ENCODE data around the gene ISCA2. TPM values are rescaled to one million over a fixed set of nuclear protein-coding genes. Genes with fewer than 3 reads are reported as not detected.
"Not testable (repeated sequence)": the region's sequence is repeated elsewhere in the genome, so short reads cannot be mapped to it uniquely, and the experiment has no call there.

ISCA2 gene
- total RNA-seq, 2 experiments from 2014 or later, result 20.9 to 25.6 TPM

DNA sequence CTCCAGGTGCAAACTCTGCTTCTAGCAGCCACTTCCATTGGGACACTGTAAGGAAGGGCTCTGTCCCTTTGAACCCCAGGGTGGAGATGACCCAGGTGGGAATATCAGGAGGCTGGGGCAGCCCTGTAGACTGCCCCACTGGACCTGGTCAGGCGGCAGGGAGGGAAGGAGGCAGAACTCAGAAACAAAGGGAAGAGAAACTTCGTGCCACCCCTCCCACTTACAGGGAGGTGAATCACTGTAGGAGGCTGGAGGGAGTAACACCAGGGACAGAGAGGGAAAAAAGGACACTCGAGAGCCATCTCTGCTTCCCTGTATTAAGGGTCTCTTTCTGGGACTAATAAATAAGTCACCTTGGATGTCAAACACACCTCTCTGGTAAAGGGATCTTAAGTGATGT, 37.4 kb downstream of the ISCA2 start:
- Mint-ChIP-seq H3K4me3 (no peak overlapping the region), H3K4me1 (peaks cover 7% of the 10 kb centered on the region), H3K9me3 (ENCODE audit: low read depth) (no peaks in the 10 kb centered on the region), H3K36me3 (no peaks in the 10 kb centered on the region), H3K27me3 (peaks cover 6% of the 10 kb centered on the region), H3K27ac (no peak overlapping the region)
- DNase-seq (no peak), ATAC-seq (no peak)
- CTCF ChIA-PET, result interaction anchor here (0.6 kb wide), 1 partner anchor 271 kb away, joined by 3 read pairs; no protein-coding TSS in a partner anchor

DNA sequence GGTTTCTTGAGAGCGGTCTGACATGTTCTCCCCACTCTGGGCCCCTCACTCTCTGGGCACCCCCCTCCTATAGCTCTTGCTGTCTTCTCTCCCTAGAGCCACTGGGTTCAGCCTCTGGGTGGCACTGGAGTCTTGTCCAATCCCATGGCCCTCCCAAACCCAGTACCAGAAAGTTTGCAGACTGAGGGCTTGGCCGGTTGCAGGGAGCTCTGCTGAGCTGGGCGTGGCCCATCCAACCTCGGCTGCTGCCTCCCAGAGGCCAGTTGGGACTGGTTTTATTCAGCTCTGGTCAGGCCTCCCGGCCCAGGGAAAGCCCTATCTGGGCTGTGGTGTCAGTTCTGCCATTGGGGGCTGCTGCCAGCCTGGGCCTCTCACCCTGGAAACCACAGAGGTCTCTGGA, 37.9 kb downstream of the ISCA2 start:
- no peak for DNase-seq
- Mint-ChIP-seq H3K4me3 (no peak overlapping the region), H3K36me3 (no peaks in the 10 kb centered on the region), H3K27ac (no peak overlapping the region), H3K27me3 (peaks cover 1% of the 10 kb centered on the region), H3K9me3 (ENCODE audit: low read depth) (no peaks in the 10 kb centered on the region), H3K4me1 (peaks cover 7% of the 10 kb centered on the region)
- CTCF ChIA-PET, result interaction anchor here (0.6 kb wide), 1 partner anchor 270 kb away, joined by 3 read pairs; no protein-coding TSS in a partner anchor
- no peak for ATAC-seq

GRCh38 chr14:74532246-74532645, 38.7 kb downstream of the ISCA2 start:
- Mint-ChIP-seq H3K27ac (no peak overlapping the region), H3K9me3 (ENCODE audit: low read depth) (no peaks in the 10 kb centered on the region), H3K36me3 (no peaks in the 10 kb centered on the region), H3K4me1 (peaks cover 7% of the 10 kb centered on the region), H3K27me3 (no peaks in the 10 kb centered on the region), H3K4me3 (no peak overlapping the region)
- CTCF ChIA-PET, result no interaction called here
- ATAC-seq, result no peak
- DNase-seq, result no peak

DNA sequence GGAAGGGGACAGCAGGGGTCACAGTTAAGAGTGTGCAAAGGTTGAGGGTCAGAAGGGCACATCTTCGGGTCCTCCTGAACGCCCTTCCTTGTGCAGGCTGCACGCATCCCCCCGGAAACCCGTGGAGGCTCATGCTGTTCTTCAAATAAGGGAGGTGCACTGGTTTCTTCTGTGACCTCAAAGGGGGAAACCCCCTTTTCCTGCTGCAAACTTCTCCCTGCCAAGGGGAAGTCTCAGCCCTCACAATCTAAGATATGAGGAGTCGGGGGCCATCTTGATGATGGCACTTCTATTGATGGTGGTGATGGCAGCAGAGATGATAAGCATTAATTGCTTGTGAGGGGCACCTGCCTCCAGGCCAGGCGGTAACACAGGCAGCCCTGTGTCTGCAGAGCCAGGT, 40.0 kb downstream of the ISCA2 start:
- CTCF ChIA-PET, result no interaction called here
- ATAC-seq (no peak), DNase-seq (no peak)
- no peaks in the 10 kb centered on the region for H3K36me3 Mint-ChIP-seq
- H3K27me3 Mint-ChIP-seq, result peaks cover 3% of the 10 kb centered on the region
- H3K4me1 Mint-ChIP-seq, result peaks cover 7% of the 10 kb centered on the region
- no peak overlapping the region for H3K4me3 Mint-ChIP-seq
- H3K27ac Mint-ChIP-seq, result no peak overlapping the region
- H3K9me3 Mint-ChIP-seq (ENCODE audit: low read depth), result no peaks in the 10 kb centered on the region

- H3K27me3 Mint-ChIP-seq, result peaks cover 4% of the 10 kb centered on the region
- H3K9me3 Mint-ChIP-seq (ENCODE audit: low read depth), result no peaks in the 10 kb centered on the region
- H3K36me3 Mint-ChIP-seq, result no peaks in the 10 kb centered on the region
- peaks cover 7% of the 10 kb centered on the region for H3K4me1 Mint-ChIP-seq
- H3K27ac Mint-ChIP-seq, result no peak overlapping the region
- no peak for DNase-seq
- CTCF ChIA-PET, result interaction anchor here (1.1 to 1.3 kb wide), 2 partner anchors 73 to 234 kb away, joined by 3 read pairs; partner anchors contain the start of gene ABCD4
- no peak overlapping the region for H3K4me3 Mint-ChIP-seq
- no peak for ATAC-seq
Measured at GRCh38 chr14:74535756-74536325, 42.3 kb downstream of the ISCA2 start.

GRCh38 chr14:74536336-74536735, 42.8 kb downstream of the ISCA2 start:
- ATAC-seq; H3K9me3 Mint-ChIP-seq (ENCODE audit: low read depth); H3K27ac Mint-ChIP-seq; H3K4me1 Mint-ChIP-seq; CTCF ChIA-PET; H3K27me3 Mint-ChIP-seq; H3K36me3 Mint-ChIP-seq; H3K4me3 Mint-ChIP-seq; DNase-seq: not testable (repeated sequence)

GRCh38 chr14:74538411-74539391, 45.1 kb downstream of the ISCA2 start:
- ATAC-seq (no peak), DNase-seq (no peak)
- H3K4me1 Mint-ChIP-seq, result peaks cover under 1% of the 10 kb centered on the region
- H3K4me3 Mint-ChIP-seq, result no peak overlapping the region
- CTCF ChIA-PET, result interaction anchor here (0.7 kb wide), 1 partner anchor 266 kb away, joined by 3 read pairs; no protein-coding TSS in a partner anchor
- no peaks in the 10 kb centered on the region for H3K36me3 Mint-ChIP-seq
- H3K27ac Mint-ChIP-seq, result no peak overlapping the region
- H3K9me3 Mint-ChIP-seq (ENCODE audit: low read depth), result no peaks in the 10 kb centered on the region
- H3K27me3 Mint-ChIP-seq, result peaks cover 6% of the 10 kb centered on the region

- H3K4me3 Mint-ChIP-seq, result no peak overlapping the region
- ATAC-seq, result no peak
- H3K36me3 Mint-ChIP-seq, result no peaks in the 10 kb centered on the region
- no peak overlapping the region for H3K27ac Mint-ChIP-seq
- peaks cover 7% of the 10 kb centered on the region for H3K27me3 Mint-ChIP-seq
- no peak for DNase-seq
- CTCF ChIA-PET, result interaction anchor here (0.7 kb wide), 1 partner anchor 265 kb away, joined by 3 read pairs; no protein-coding TSS in a partner anchor
- H3K9me3 Mint-ChIP-seq (ENCODE audit: low read depth), result no peaks in the 10 kb centered on the region
- H3K4me1 Mint-ChIP-seq, result no peaks in the 10 kb centered on the region
Measured at GRCh38 chr14:74539503-74539902, 45.9 kb downstream of the ISCA2 start.

DNA sequence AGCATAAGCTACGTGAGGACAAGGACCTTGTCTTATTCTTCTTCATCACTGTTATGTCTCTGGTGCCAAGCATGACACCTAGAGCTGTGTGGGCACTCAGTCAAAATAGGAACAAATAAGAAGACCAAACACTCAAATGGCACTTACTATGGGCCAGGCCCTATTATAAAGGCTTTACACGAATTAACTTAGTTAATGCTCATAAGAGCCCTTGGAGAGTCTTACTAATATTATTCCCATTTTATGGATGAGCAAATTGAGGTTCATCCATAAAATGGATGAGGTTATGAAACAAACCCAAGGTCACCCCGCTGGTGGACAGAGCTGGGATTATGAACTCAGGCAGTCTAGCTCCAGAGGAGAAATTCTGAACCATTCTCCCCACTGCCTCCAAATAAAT, 47.7 kb downstream of the ISCA2 start:
- Mint-ChIP-seq H3K36me3 (no peaks in the 10 kb centered on the region), H3K9me3 (ENCODE audit: low read depth) (no peaks in the 10 kb centered on the region), H3K4me1 (no peaks in the 10 kb centered on the region), H3K27ac (no peak overlapping the region), H3K4me3 (no peak overlapping the region), H3K27me3 (peaks cover 19% of the 10 kb centered on the region)
- CTCF ChIA-PET, result no interaction called here
- ATAC-seq, result no peak
- no peak for DNase-seq

DNA sequence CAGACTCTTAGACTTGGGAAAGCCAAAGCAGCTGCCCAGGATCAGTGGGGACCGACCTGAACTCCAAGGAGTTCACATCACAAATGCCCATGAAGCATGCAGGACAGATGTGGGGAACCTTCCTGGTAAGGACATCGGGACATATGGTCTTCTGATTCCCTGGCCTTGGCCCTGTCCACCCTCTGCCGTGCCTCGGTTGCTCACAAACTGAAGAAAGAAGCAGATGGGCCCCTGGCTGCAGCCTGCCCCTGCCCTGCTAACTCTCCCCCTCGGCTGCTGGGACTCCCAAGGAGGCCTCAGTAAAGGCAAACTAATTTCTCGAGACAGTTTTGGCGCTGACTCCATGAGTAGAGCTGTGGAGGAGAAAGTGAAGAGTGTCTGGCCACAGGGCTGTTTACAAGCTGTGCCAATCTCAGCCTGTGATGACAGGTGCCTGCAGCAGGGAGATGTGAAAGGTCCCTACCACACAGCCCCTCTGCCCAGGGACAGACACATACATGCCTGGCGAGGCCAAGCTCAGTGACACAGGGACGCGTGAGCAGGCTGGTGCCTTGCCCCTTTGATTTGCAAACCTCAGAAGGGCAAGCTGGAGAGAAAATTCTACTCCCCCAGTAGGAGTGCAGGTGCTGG, 48.6 kb downstream of the ISCA2 start:
- no peak for DNase-seq
- peaks cover 22% of the 10 kb centered on the region for H3K27me3 Mint-ChIP-seq
- CTCF ChIA-PET, result no interaction called here
- no peaks in the 10 kb centered on the region for H3K4me1 Mint-ChIP-seq
- H3K27ac Mint-ChIP-seq, result no peak overlapping the region
- no peaks in the 10 kb centered on the region for H3K36me3 Mint-ChIP-seq
- H3K9me3 Mint-ChIP-seq (ENCODE audit: low read depth), result no peaks in the 10 kb centered on the region
- no peak for ATAC-seq
- no peak overlapping the region for H3K4me3 Mint-ChIP-seq

DNA sequence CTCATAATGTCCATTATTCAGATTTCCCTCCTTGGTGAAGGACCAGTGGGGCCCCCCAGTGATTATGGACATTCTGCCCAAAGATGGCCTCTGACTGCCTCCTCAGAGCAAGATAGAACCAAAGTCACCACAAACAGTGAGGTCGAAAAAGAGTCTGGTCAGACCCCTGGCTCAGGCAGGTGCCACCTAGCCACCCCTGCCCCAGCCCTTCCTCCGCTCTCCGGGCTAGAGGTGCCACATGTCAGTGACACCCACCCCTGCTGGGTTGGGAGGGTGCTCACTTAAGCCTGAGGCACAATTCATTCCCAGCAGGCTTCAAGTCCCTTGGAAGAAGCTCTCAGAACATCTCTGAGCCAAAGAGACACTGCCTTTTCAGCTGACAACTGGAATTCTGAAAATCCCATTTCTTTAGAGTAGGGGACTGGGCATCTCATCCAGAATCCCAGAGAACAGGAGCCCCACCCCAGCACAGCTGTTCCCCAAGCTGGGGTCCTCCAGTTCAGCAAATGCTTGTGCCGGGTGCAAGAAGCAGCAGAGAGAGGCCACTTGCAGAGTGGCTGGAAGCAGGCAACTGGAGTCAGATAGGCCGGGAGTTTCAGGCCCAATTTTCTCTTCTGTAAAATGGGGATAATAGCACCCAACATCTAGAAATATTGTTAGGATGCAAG, 50.3 kb downstream of the ISCA2 start:
- no peaks in the 10 kb centered on the region for H3K36me3 Mint-ChIP-seq
- H3K27ac Mint-ChIP-seq, result no peak overlapping the region
- ATAC-seq, result no peak
- DNase-seq, result no peak
- H3K27me3 Mint-ChIP-seq, result peaks cover 22% of the 10 kb centered on the region
- CTCF ChIA-PET, result interaction anchor here (1.0 kb wide), 1 partner anchor 17 kb away, joined by 3 read pairs; no protein-coding TSS in a partner anchor
- no peak overlapping the region for H3K4me3 Mint-ChIP-seq
- H3K4me1 Mint-ChIP-seq, result no peaks in the 10 kb centered on the region
- no peaks in the 10 kb centered on the region for H3K9me3 Mint-ChIP-seq (ENCODE audit: low read depth)

DNA sequence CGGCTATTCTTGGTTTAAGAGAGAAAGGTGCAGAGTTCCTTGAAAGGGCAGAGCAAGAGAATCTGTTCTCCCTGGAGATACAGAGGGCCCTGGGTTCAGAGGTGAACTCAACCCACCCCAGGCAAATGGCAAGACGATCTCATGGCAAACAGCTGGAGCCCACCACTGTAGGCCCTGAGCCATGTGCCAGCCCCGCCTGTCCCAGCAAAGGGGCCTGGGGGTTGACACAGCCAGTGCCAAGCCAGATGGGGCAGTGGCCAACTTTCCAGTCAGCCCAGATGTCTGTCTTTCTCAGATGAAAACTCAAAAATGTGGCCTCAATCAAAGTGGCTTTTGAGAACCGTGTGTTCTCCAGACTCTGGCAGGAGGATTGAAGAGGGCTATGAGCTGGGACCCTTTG, 51.8 kb downstream of the ISCA2 start:
- peaks cover 20% of the 10 kb centered on the region for H3K27me3 Mint-ChIP-seq
- H3K4me3 Mint-ChIP-seq, result no peak overlapping the region
- ATAC-seq (no peak), DNase-seq (no peak)
- H3K27ac Mint-ChIP-seq, result no peak overlapping the region
- no peaks in the 10 kb centered on the region for H3K9me3 Mint-ChIP-seq (ENCODE audit: low read depth)
- no peaks in the 10 kb centered on the region for H3K4me1 Mint-ChIP-seq
- no peaks in the 10 kb centered on the region for H3K36me3 Mint-ChIP-seq
- CTCF ChIA-PET, result no interaction called here

- Mint-ChIP-seq H3K27ac (no peak overlapping the region), H3K27me3 (peaks cover 24% of the 10 kb centered on the region), H3K4me3 (no peak overlapping the region), H3K9me3 (ENCODE audit: low read depth) (no peaks in the 10 kb centered on the region), H3K4me1 (no peaks in the 10 kb centered on the region), H3K36me3 (no peaks in the 10 kb centered on the region)
- DNase-seq (no peak), ATAC-seq (no peak)
- CTCF ChIA-PET, result no interaction called here
Measured at GRCh38 chr14:74546416-74546815, 52.9 kb downstream of the ISCA2 start.
